ENCODE results near the gene RAB23.

DNA sequence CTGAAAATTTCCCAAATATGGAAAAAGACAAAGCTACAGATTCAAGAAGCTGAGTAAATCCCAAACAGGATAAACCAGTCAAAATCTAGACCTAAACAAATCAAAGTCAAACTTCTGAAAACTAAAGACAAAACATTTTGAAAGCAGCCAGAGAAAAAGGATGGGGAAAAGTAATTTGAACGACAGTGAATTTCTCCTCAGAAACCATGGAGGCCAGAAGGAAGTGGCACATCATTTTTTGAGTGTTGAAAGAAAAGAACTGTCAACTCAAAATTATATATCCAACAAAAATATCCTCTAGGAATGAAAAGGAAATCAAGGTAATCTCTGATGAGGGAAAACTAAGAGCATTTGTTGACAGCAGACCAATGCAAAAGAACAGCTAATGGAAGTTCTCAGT lies 6.8 kb downstream of the RAB23 start:
- TF ChIP-seq, protein P1, sequence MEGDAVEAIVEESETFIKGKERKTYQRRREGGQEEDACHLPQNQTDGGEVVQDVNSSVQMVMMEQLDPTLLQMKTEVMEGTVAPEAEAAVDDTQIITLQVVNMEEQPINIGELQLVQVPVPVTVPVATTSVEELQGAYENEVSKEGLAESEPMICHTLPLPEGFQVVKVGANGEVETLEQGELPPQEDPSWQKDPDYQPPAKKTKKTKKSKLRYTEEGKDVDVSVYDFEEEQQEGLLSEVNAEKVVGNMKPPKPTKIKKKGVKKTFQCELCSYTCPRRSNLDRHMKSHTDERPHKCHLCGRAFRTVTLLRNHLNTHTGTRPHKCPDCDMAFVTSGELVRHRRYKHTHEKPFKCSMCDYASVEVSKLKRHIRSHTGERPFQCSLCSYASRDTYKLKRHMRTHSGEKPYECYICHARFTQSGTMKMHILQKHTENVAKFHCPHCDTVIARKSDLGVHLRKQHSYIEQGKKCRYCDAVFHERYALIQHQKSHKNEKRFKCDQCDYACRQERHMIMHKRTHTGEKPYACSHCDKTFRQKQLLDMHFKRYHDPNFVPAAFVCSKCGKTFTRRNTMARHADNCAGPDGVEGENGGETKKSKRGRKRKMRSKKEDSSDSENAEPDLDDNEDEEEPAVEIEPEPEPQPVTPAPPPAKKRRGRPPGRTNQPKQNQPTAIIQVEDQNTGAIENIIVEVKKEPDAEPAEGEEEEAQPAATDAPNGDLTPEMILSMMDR (conservative IDR thresholded peaks at IDR 0.05; ENCODE audit: low read length), result no peak
- TF ChIP-seq EZH2phosphoT487 (IDR thresholded peaks at IDR 0.05; ENCODE audit: borderline replicate concordance), result no peak

Measured in Loucy (cell line).